NOMO-1 (cell line): Measurements from ENCODE around the gene LDLRAP1.
"Not testable (repeated sequence)": the region's sequence is repeated elsewhere in the genome, so short reads cannot be mapped to it uniquely, and the experiment has no call there.

Source experiments
- DNase-seq, 2 experiments: peaks; one replicate each; lab custom pipeline; 2025; ENCODE audit not compliant: unreplicated experiment in 2 of 2; lab: John Stamatoyannopoulos, UW

Gene LDLRAP1

GRCh38 chr1:25599969-25600610, 56.7 kb downstream of the LDLRAP1 start:
- DNase-seq: no peak

- DNase-seq: not testable (repeated sequence)
Measured at GRCh38 chr1:25600971-25601699, 57.7 kb downstream of the LDLRAP1 start.

GRCh38 chr1:25603779-25604538, 60.6 kb downstream of the LDLRAP1 start:
- DNase-seq: not testable (repeated sequence)

- no peak for DNase-seq
Measured at GRCh38 chr1:25607123-25607522, 63.7 kb downstream of the LDLRAP1 start.

GRCh38 chr1:25608488-25609178, 65.2 kb downstream of the LDLRAP1 start:
- DNase-seq: peak; percentile 88 to 92

GRCh38 chr1:25609921-25610320, 66.5 kb downstream of the LDLRAP1 start:
- DNase-seq: peak in 1 of 2 experiments; percentile 26

GRCh38 chr1:25610822-25611630, 67.6 kb downstream of the LDLRAP1 start:
- DNase-seq: no peak

GRCh38 chr1:25611843-25612242, 68.4 kb downstream of the LDLRAP1 start:
- no peak for DNase-seq

GRCh38 chr1:25612421-25612820, 69.0 kb downstream of the LDLRAP1 start:
- DNase-seq: no peak

- no peak for DNase-seq
Measured at GRCh38 chr1:25613091-25613490, 69.7 kb downstream of the LDLRAP1 start.

- DNase-seq: no peak
Measured at GRCh38 chr1:25614501-25615171, 71.2 kb downstream of the LDLRAP1 start.

- no peak for DNase-seq
Measured at GRCh38 chr1:25615172-25615541, 71.8 kb downstream of the LDLRAP1 start.

- no peak for DNase-seq
Measured at GRCh38 chr1:25615563-25616094, 72.2 kb downstream of the LDLRAP1 start.

GRCh38 chr1:25616095-25616986, 72.9 kb downstream of the LDLRAP1 start, which contains the start of gene MAN1C1:
Gene MAN1C1, plus strand, starts transcription at chr1:25616791. Its CDS starts 1,007 bp downstream, at chr1:25617798.
- peak; percentile 79 to 93 for DNase-seq

GRCh38 chr1:25616987-25617624, 73.7 kb downstream of the LDLRAP1 start:
- DNase-seq: no peak

- peak; percentile 38 to 51 for DNase-seq
Measured at GRCh38 chr1:25617625-25618432, 74.4 kb downstream of the LDLRAP1 start.

- DNase-seq: no peak
Measured at GRCh38 chr1:25618433-25618808, 75.0 kb downstream of the LDLRAP1 start.
